Endothelial cell of umbilical vein (primary cell): ENCODE results near the gene ART5. TPM values are rescaled to one million over a fixed set of nuclear protein-coding genes. Genes with fewer than 3 reads are reported as not detected.

ENCODE experiments used
- BruUV-seq: library from RNA; stranded (reverse); fragments of 400-500 nt; replicated peaks from 2 replicates; lab custom pipeline; 2021; lab: Mats Ljungman, UMichigan
- CTCF ChIA-PET: fragments of 300-600, 350-600 bp; sonication (Branson Sonifier 250); formaldehyde crosslinking; loops from one replicate; lab custom pipeline; 2021; ENCODE audit warnings: antibody characterized with exemption, inconsistent platforms; lab: Charles Lee
- POLR2A ChIA-PET: fragments of 300-600, 350-600 bp; sonication (Branson Sonifier 250); formaldehyde crosslinking; loops from one replicate; lab custom pipeline; 2021; ENCODE audit warnings: antibody characterized with exemption, inconsistent platforms; lab: Charles Lee
- DNase-seq: peaks from one replicate; pipeline ENCODE4 v3.0.0-alpha.2; 2011; ENCODE audit warnings: low read depth, low spot score
- FAIRE-seq: peaks from 2 replicates; lab custom pipeline; 2011; peaks lifted over from hg19 to GRCh38; lab: Jason Lieb, UNC
- H2AFZ ChIP-seq: 2 replicates; pipeline ENCODE4 v1.6.0; 2012; ENCODE audit warnings: low read depth, low read length, control low read depth, inconsistent platforms
- H3K27ac ChIP-seq: 2 replicates; pipeline ENCODE4 v1.5.1; 2011; ENCODE audit warnings: low read depth, mild to moderate bottlenecking, control low read depth, low read length, moderate library complexity; ENCODE audit not compliant: insufficient read depth
- H3K27me3 ChIP-seq, 2 experiments: 2 replicates each; pipeline versions ENCODE4 v1.6.0 to v1.6.1; 2011; ENCODE audit warnings: low read length in 2 of 2, mixed read lengths in 1 of 2; ENCODE audit not compliant: control insufficient read depth in 2 of 2, insufficient read depth in 2 of 2
- H3K36me3 ChIP-seq, 2 experiments: 2 replicates in 1 of 2; 3 replicates in 1 of 2; pipeline ENCODE4 v1.5.1; 2011; ENCODE audit warnings: low read length in 2 of 2, mild to moderate bottlenecking in 1 of 2, moderate library complexity in 1 of 2; ENCODE audit not compliant: control insufficient read depth in 2 of 2, insufficient read depth in 2 of 2; ENCODE audit errors: extremely low read depth in 1 of 2
- H3K4me1 ChIP-seq: 3 replicates; pipeline ENCODE4 v1.5.1; 2011; ENCODE audit warnings: mild to moderate bottlenecking, low read length; ENCODE audit not compliant: control insufficient read depth, insufficient read depth; ENCODE audit errors: extremely low read depth
- H3K4me2 ChIP-seq: 2 replicates; pipeline ENCODE4 v1.6.1; 2011; ENCODE audit warnings: low read length, control low read depth, mixed read lengths; ENCODE audit not compliant: insufficient read depth
- H3K4me3 ChIP-seq, 3 experiments: fragments of 200-600 bp in 1 of 3; sonication (generic), shearing (Covaris generic) in 1 of 3; replicated peaks in 1 of 3; 2 replicates each; pipeline ENCODE4 v1.5.1; 2011 to 2016; ENCODE audit warnings: control low read depth in 3 of 3, low read length in 3 of 3, mild to moderate bottlenecking in 2 of 3, inconsistent platforms in 1 of 3, low read depth in 1 of 3, moderate library complexity in 1 of 3; ENCODE audit not compliant: insufficient read depth in 1 of 3
- H3K79me2 ChIP-seq: 2 replicates; pipeline ENCODE4 v1.6.0; 2012; ENCODE audit warnings: low read length, inconsistent platforms; ENCODE audit not compliant: control insufficient read depth, insufficient read depth
- H3K9ac ChIP-seq: replicated peaks from 2 replicates; pipeline ENCODE3; 2011; ENCODE audit warnings: low read length, control low read depth; ENCODE audit not compliant: insufficient read depth; ENCODE audit errors: extremely low read depth
- H3K9me1 ChIP-seq: replicated peaks from 3 replicates; pipeline ENCODE4 v1.6.0; 2011; ENCODE audit warnings: mild to moderate bottlenecking, low read length; ENCODE audit not compliant: control insufficient read depth, insufficient read depth; ENCODE audit errors: extremely low read depth
- H3K9me3 ChIP-seq: replicated peaks from 2 replicates; pipeline ENCODE4 v1.5.1; 2012; ENCODE audit warnings: low read length, inconsistent platforms; ENCODE audit not compliant: control insufficient read depth, insufficient read depth
- H4K20me1 ChIP-seq: replicated peaks from 2 replicates; pipeline ENCODE3; 2011; ENCODE audit warnings: mild to moderate bottlenecking, low read length; ENCODE audit not compliant: control insufficient read depth, insufficient read depth; ENCODE audit errors: extremely low read depth
- CTCF ChIP-seq, 2 donors: IDR thresholded peaks; 1 replicate in 1 of 2; 2 replicates in 1 of 2; pipeline ENCODE4 v1.5.1; 2011; ENCODE audit warnings: low read length in 2 of 2, mild to moderate bottlenecking in 2 of 2, moderate library complexity in 2 of 2, control low read depth in 1 of 2, inconsistent platforms in 1 of 2, low read depth in 1 of 2; ENCODE audit not compliant: insufficient read depth in 1 of 2; ENCODE audit errors: extremely low read depth in 1 of 2
- EZH2 ChIP-seq: IDR thresholded peaks from 2 replicates; pipeline ENCODE4 v1.6.1; 2012; ENCODE audit warnings: borderline replicate concordance, low read depth, mild to moderate bottlenecking, moderate library complexity, low read length, inconsistent platforms; ENCODE audit not compliant: severe bottlenecking
- FOS ChIP-seq: IDR thresholded peaks from 2 replicates; pipeline ENCODE4 v1.6.1; 2011; ENCODE audit warnings: mild to moderate bottlenecking, low read length, moderate library complexity, borderline replicate concordance; ENCODE audit not compliant: insufficient read depth
- JUN ChIP-seq: IDR thresholded peaks from 2 replicates; pipeline ENCODE4 v1.6.1; 2011; ENCODE audit warnings: borderline replicate concordance, low read depth; ENCODE audit not compliant: insufficient read length, insufficient read depth
- MAX ChIP-seq: IDR thresholded peaks from 2 replicates; pipeline ENCODE4 v1.6.1; 2011; ENCODE audit not compliant: insufficient read depth, insufficient read length
- MYC ChIP-seq: IDR thresholded peaks from one replicate; pipeline ENCODE4 v1.6.1; 2011; ENCODE audit warnings: mild to moderate bottlenecking, low read depth, low read length
- POLR2A ChIP-seq: IDR thresholded peaks from 2 replicates; pipeline ENCODE4 v1.6.1; 2012; ENCODE audit warnings: low read depth, mild to moderate bottlenecking, control low read depth, low read length
- POLR2AphosphoS5 ChIP-seq: IDR thresholded peaks from 2 replicates; pipeline ENCODE4 v1.6.1; 2012; ENCODE audit warnings: low read depth, mild to moderate bottlenecking, control low read depth, low read length, moderate library complexity; ENCODE audit not compliant: insufficient read depth
- dilution Hi-C: fragments of 300-500 bp; cut with MboI; formaldehyde crosslinking; loops from one replicate; pipeline ENCODE4 v1.15.0; 2019; ENCODE audit warnings: low sequenced_read_pairs; ENCODE audit not compliant: extremely low pct_ligation_motif_present
- intact Hi-C: fragments of 100-400 bp; cut with micrococcal nuclease; formaldehyde crosslinking; loops from one replicate; pipeline ENCODE4 v1.10.0; 2022
- polyA plus RNA-seq, 4 experiments: library from polyadenylated mRNA; depleted of rRNA in 3 of 4; stranded (reverse) in 3 of 4; unstranded in 1 of 4; fragments of >200 nt; gene quantifications; 2 replicates each; pipeline versions ENCODE4 v1.2.1 to v1.2.3, GENCODE V29; 2011 to 2012; ENCODE audit warnings: missing spikeins in 1 of 4
- total RNA-seq: library from RNA; stranded (reverse); gene quantifications from 2 replicates; pipeline ENCODE4 v1.2.3, GENCODE V29; 2021

The ART5 gene
- total and polyA plus RNA-seq, 2 donors (not counting 3 experiments of a cell fraction or from before 2014, with no cell fraction given) = not detected

DNA sequence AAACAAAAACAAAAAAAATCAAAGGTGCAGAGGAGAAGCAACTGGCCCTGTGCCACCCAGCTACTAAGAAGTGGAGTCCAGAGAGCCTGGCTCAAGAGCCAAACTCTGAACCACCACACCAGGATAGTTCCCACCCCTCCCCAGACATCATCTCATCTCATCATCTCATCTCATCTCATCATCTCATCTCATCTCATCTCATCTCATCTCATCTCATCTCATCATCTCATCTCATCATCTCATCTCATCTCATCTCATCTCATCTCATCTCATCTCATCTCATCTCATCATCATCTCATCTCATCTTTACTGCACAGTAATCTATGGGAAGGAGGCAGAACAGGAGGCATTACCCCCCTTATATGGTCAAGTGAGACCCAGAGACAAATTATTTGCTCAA, 21.1 kb upstream of the ART5 start:
- Histone ChIP-seq H3K4me1 (no peaks in the 10 kb centered on the region), H3K27me3 (no peaks in the 10 kb centered on the region), H3K9ac (no peak overlapping the region), H4K20me1 (no peaks in the 10 kb centered on the region), H3K4me3 (no peak overlapping the region), H3K9me1 (no peaks in the 10 kb centered on the region), H3K4me2 (no peak overlapping the region), H3K27ac (no peak overlapping the region), H3K9me3 (no peaks in the 10 kb centered on the region), H3K36me3 (peaks cover 0 to 7% of the 10 kb centered on the region in 2 experiments), H3K79me2 (no peaks in the 10 kb centered on the region), H2AFZ (no peak overlapping the region)
- FAIRE-seq (no peak), DNase-seq (no peak)
- CTCF ChIA-PET = no interaction called here
- BruUV-seq = no TSS peak
- dilution Hi-C loops = no loop called here
- intact Hi-C loops = no loop called here
- POLR2A ChIA-PET = no interaction called here
- TF ChIP-seq JUN = no peak

- POLR2A ChIA-PET = no interaction called here
- Histone ChIP-seq H3K79me2 (no peaks in the 10 kb centered on the region), H3K9me1 (no peaks in the 10 kb centered on the region), H3K27ac (no peak overlapping the region), H3K4me3 (no peak overlapping the region), H3K4me2 (no peak overlapping the region), H3K9me3 (no peaks in the 10 kb centered on the region), H4K20me1 (no peaks in the 10 kb centered on the region), H3K27me3 (no peaks in the 10 kb centered on the region), H2AFZ (no peak overlapping the region), H3K9ac (no peak overlapping the region), H3K4me1 (no peaks in the 10 kb centered on the region), H3K36me3 (no peaks in the 10 kb centered on the region)
- intact Hi-C loops (no loop called here), dilution Hi-C loops (no loop called here)
- TF ChIP-seq POLR2AphosphoS5 (no peak), FOS (no peak), POLR2A (no peak), JUN (no peak), EZH2 (no peak), MYC (no peak), CTCF (IDR thresholded peaks at IDR 0.05; ENCODE audit: extremely low read depth in 1 of 2, insufficient read depth in 1 of 2, low read depth in 1 of 2, low read length in 2 of 2) (no peak), MAX (no peak)
- no peak for DNase-seq
- CTCF ChIA-PET = no interaction called here
- FAIRE-seq = no peak
- no TSS peak for BruUV-seq
Observed at GRCh38 chr11:3660960-3661359, 19.2 kb upstream of the ART5 start.
